Activated CD8-positive, alpha-beta memory T cell treated with anti-CD3 and anti-CD28 coated beads for 24 hours (primary cell): Measurements from ENCODE around the gene GMFB.

Experiments used
- DNase-seq: peaks from one replicate; pipeline ENCODE4 v3.0.0-alpha.2; 2020

GMFB gene

GRCh38 chr14:54488646-54489317, at the start of gene GMFB:
Gene GMFB (minus strand): TSS chr14:54488980. CDS start chr14:54488927, 53 bp downstream.
- peak; percentile 92 for DNase-seq

- no peak for DNase-seq
Observed at GRCh38 chr14:54538055-54538454, 49.3 kb upstream of the GMFB start.

DNA sequence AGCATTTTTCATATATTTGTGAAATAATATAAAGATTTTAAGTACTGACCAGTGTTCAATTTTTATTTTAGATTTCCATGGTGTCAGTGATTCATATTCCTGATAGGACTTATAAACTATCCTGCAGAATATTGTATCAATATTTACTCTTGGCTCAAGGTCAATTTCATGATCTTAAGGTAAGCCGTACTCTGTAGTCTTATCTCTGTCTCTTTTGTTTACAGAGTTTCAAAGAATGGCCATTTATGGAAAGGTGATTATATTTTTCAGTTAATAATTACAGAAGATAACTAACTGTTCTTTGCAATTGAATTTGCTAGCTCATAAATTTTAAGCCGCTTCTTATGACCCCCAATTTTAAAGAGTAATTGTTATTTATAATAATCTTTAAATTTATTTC, 48.9 kb upstream of the GMFB start:
- no peak for DNase-seq

GRCh38 chr14:54535646-54536045, 46.9 kb upstream of the GMFB start:
- DNase-seq = no peak

- DNase-seq = no peak
Observed at GRCh38 chr14:54535126-54535525, 46.3 kb upstream of the GMFB start.

DNA sequence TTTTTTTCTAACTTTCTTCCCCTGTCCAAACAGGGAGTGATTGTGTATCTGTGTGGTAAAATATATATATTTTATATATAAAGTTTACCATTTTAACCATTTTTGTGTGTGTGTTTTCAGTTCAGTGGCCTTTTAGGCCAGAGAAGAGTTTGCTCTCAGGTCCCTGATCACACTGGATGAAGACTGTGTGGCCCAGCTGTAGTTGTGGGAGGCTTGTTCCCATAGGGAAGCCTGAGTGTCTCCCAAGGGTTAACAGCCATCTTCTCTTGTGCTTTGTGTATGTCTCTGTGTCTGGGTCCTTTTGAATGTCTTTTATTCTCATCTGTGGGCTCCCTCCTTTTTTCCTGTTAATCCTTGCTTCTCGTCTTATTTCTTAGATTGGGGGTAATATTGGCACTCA, 44.3 kb upstream of the GMFB start:
- no peak for DNase-seq

- DNase-seq = no peak
Observed at GRCh38 chr14:54532111-54533012, 43.6 kb upstream of the GMFB start.

DNA sequence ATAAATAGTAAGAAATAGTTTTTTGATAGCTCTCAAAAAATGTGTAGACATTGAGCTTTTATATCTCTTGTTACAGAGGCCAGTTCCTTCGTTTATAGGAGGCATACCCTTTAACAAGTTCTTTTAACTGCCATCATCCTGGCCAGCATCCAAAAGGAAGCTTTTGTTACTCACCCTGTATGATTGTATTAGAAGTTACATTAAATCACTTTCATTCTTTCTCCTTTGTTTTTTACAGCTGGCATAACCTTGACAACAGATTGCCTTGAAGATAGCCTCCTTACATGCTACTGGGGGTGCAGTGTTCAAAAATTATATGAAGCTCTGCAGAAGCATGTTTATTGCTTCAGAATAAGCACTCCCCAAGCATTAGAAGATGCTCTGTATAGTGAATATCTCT, 41.0 kb upstream of the GMFB start:
- DNase-seq = no peak

GRCh38 chr14:54528973-54529372, 40.2 kb upstream of the GMFB start:
- DNase-seq = no peak

- DNase-seq = no peak
Observed at GRCh38 chr14:54524410-54524809, 35.6 kb upstream of the GMFB start.

- no peak for DNase-seq
Observed at GRCh38 chr14:54516709-54517108, 27.9 kb upstream of the GMFB start.

- no peak for DNase-seq
Observed at GRCh38 chr14:54515670-54516069, 26.9 kb upstream of the GMFB start.

DNA sequence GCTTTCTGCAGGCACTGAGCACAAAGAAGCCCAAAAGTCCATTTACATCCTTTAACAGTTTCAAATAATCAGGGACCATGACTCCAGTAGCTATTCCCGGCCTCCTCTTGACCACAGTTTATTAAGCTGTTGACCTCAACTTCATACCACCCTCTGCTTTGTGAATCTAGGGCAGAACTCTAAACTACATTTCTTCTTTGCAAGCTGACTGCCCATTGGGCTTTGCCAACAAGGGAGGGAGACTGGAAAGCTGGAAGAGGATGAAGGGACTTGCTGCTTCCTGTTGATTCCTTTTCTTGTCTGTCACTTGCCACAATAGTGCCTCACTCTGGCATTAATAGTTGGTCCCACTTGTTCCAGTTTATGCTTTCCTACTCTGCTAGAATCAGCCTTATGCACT, 23.6 kb upstream of the GMFB start:
- DNase-seq = no peak

DNA sequence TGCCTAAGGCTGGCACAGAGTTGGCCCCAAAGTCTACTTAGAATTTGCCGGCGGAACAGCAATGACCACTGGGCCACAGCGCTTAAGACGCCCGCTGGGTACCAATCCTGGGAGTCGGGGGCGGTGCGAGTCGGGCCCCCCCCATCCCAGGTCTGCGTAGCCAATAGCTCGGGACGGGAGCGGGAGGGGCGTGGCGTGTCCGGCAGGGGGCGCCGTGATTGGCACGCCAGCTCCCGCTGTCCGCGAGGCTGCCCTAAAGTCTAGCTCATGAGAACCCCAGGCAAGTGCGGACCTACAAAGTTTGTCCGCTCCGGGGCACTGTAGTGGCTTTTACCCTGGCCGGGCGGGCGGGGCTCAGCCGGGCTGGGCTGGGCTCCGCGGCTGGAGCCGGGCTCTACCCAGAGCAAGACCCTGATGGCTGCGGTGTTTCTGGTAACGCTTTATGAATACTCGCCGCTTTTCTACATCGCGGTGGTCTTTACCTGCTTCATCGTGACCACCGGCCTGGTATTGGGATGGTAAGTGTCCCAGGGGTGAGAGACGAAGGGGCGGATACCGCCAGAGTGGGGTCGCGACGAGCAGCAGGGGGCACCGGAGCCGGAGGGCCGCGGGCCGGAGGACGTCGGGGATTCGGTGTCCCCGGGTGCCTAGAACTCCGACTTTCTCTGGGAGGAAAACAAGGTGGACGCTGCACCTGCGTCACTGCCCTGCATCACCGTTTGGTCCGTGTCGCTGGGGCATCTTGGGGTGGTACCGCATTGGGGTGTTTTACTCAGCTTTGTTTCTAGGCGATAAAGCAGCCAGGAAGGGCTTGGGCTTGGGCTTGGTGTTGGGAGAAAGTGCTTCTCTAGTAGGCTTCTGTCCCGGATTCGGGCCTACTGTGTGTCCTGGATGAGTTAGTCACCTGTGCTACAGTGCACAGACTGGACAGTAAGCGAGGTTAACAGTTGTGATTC, 21.0 kb upstream of the GMFB start, which contains the start of gene CGRRF1:
CGRRF1 (plus strand) TSS at position 361 of the 956 bp plus-strand sequence; CDS start at position 415, 54 bp downstream.
- DNase-seq = peak; percentile 99

- DNase-seq = no peak
Observed at GRCh38 chr14:54503486-54503885, 14.7 kb upstream of the GMFB start.

DNA sequence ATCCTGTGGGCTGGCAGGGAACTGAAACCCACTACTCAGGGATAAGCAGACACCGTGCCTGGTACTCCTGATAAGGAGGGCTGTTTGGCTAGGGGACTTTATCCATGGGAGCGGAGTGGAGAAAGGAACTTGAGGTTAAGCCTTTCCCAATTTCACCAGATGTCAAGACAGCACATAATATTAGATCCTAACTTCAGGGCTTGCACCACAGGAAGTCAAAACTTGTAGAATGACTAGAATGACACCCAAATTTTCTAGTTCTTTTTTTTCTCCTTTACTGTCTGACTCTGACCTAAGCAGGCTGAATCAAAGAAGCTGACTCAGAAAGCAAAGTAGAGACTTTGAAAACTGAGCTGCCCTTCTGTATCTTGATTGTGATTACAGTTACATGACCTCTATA, 13.8 kb upstream of the GMFB start:
- no peak for DNase-seq

DNA sequence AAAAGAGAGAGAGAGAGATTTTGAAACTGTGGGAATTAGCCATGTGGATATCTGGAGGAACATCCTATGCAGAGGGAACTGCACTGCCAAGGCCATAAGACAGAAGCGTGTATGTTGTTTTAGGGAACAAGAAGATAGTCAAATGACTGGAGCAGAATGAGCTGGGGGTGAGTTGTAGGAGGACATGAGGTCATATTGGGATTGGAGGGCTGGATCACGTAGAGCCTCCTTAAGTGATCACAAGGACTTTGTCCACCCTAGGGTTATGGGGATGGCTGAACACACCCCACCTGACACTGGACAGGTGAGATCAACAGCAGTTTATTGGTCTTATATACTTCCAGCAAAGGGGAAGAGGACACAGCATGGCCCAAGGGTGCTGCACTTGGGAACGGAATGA, 12.7 kb upstream of the GMFB start:
- DNase-seq = no peak

GRCh38 chr14:54500744-54501143, 12.0 kb upstream of the GMFB start:
- DNase-seq = no peak

DNA sequence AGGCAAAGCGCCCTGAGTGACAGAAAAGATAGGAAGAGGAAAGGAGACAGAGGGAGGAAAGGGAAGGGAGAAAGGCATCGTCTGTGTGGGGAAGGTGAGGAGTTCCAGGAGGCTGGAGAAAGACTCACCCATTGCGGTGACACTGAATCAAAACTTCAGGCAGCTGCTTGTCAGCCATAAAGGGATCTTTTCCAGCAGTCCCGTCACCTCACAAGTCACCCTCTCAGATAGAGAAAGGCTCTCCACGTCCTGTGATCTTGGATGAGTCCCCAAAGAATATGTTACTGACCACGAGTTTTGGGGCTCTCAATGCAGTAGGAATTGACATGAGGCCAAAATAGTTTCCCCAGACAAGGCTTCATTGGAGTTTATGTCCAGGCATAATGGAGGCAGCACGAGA, 9.8 kb upstream of the GMFB start:
- DNase-seq = no peak

GRCh38 chr14:54498095-54498531, 9.3 kb upstream of the GMFB start:
- no peak for DNase-seq

- no peak for DNase-seq
Observed at GRCh38 chr14:54497224-54497623, 8.4 kb upstream of the GMFB start.

DNA sequence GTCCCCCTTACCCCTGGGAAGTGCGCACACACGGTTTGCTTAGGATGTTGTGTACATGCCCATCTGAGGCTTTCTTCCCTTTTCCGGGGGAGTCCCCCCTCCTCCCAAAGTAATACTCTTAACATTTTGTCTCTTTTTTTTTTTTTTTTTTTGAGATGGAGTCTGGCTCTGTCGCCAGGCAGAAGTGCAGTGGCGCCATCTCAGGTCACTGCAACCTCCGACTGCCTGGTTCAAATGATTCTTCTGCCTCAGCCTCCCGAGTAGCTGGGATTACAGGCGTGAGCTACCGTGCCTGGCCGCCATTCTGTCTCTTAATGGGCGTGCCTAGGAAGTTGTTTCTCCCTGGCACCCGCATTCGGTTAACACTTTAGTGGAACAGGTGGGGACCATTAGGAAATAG, 4.5 kb upstream of the GMFB start:
- DNase-seq = no peak
